ENCODE results near the gene CDS1. TPM values are rescaled to one million over a fixed set of nuclear protein-coding genes. Genes with fewer than 3 reads are reported as not detected.
A peak's percentile ranks its signal among the peaks of the same experiment; 100 is the strongest.

The CDS1 gene
- total RNA-seq, 4 donors from 2014 or later, result 21.6 to 36.2 (median 24.0) TPM

- DNase-seq (ENCODE audit: low spot score in 2 of 2), result no peak
- H3K27ac ChIP-seq, result no peak overlapping the region
- H3K9me3 ChIP-seq, result no peaks in the 10 kb centered on the region
- no peak overlapping the region for H3K4me3 ChIP-seq
- H3K36me3 ChIP-seq, result peaks cover 70% of the 10 kb centered on the region
- WGBS, result 78% methylated on average over 1 of the region's 1 CpG
- H3K27me3 ChIP-seq, result no peaks in the 10 kb centered on the region
- no peaks in the 10 kb centered on the region for H3K4me1 ChIP-seq
- no peak for TF ChIP-seq POLR2A (IDR thresholded peaks at IDR 0.05)
- no peak for TF ChIP-seq CTCF (IDR thresholded peaks at IDR 0.05)
Measured at GRCh38 chr4:84673475-84674240, 90.7 kb downstream of the CDS1 start.

- DNase-seq (ENCODE audit: low spot score in 2 of 2), result no peak
- Histone ChIP-seq H3K4me1 (peaks cover 5% of the 10 kb centered on the region), H3K27me3 (no peaks in the 10 kb centered on the region), H3K9me3 (no peaks in the 10 kb centered on the region), H3K36me3 (peaks cover 71% of the 10 kb centered on the region), H3K4me3 (no peak overlapping the region), H3K27ac (no peak overlapping the region)
- TF ChIP-seq EP300 (IDR thresholded peaks at IDR 0.05), result no peak
- TF ChIP-seq CTCF (IDR thresholded peaks at IDR 0.05), result no peak
- no peak for TF ChIP-seq POLR2A (IDR thresholded peaks at IDR 0.05)
- no peak for TF ChIP-seq POLR2AphosphoS5 (IDR thresholded peaks at IDR 0.05)
- 91% methylated on average over 9 of the region's 9 CpGs for WGBS
Measured at GRCh38 chr4:84677093-84677492, 94.2 kb downstream of the CDS1 start.

- TF ChIP-seq CTCF (IDR thresholded peaks at IDR 0.05) (no peak), EP300 (IDR thresholded peaks at IDR 0.05) (no peak), POLR2AphosphoS5 (IDR thresholded peaks at IDR 0.05) (no peak), POLR2A (IDR thresholded peaks at IDR 0.05) (no peak)
- Histone ChIP-seq H3K27me3 (no peaks in the 10 kb centered on the region), H3K27ac (peak overlapping the region; percentile 62), H3K4me3 (no peak overlapping the region), H3K9me3 (no peaks in the 10 kb centered on the region), H3K4me1 (peaks cover 10% of the 10 kb centered on the region), H3K36me3 (peaks cover 71% of the 10 kb centered on the region)
- DNase-seq (ENCODE audit: low spot score in 2 of 2), result no peak
- WGBS, result 96% methylated on average over 5 of the region's 5 CpGs
Measured at GRCh38 chr4:84677995-84678394, 95.1 kb downstream of the CDS1 start.

GRCh38 chr4:84678976-84679744, 96.2 kb downstream of the CDS1 start:
- no peak for TF ChIP-seq POLR2A (IDR thresholded peaks at IDR 0.05)
- no peak for TF ChIP-seq POLR2AphosphoS5 (IDR thresholded peaks at IDR 0.05)
- no peak for TF ChIP-seq CTCF (IDR thresholded peaks at IDR 0.05)
- TF ChIP-seq EP300 (IDR thresholded peaks at IDR 0.05), result no peak
- Histone ChIP-seq H3K9me3 (no peaks in the 10 kb centered on the region), H3K27me3 (no peaks in the 10 kb centered on the region), H3K27ac (peak overlapping the region; percentile 62), H3K4me1 (peaks cover 10% of the 10 kb centered on the region), H3K4me3 (no peak overlapping the region), H3K36me3 (peaks cover 80% of the 10 kb centered on the region)
- peak; percentile 82 to 86 for DNase-seq (ENCODE audit: low spot score in 2 of 2)
- 82% methylated on average over 14 of the region's 14 CpGs for WGBS

- Histone ChIP-seq H3K4me1 (peaks cover 10% of the 10 kb centered on the region), H3K27me3 (no peaks in the 10 kb centered on the region), H3K4me3 (no peak overlapping the region), H3K9me3 (no peaks in the 10 kb centered on the region), H3K27ac (no peak overlapping the region), H3K36me3 (peaks cover 75% of the 10 kb centered on the region)
- TF ChIP-seq EP300 (IDR thresholded peaks at IDR 0.05) (no peak), POLR2A (IDR thresholded peaks at IDR 0.05) (no peak), POLR2AphosphoS5 (IDR thresholded peaks at IDR 0.05) (no peak), CTCF (IDR thresholded peaks at IDR 0.05) (no peak)
- 87% methylated on average over 4 of the region's 4 CpGs for WGBS
- no peak for DNase-seq (ENCODE audit: low spot score in 2 of 2)
Measured at GRCh38 chr4:84680956-84681355, 98.0 kb downstream of the CDS1 start.
